Testis (tissue), 3 donors: ENCODE results near the gene DENND11. TPM values are rescaled to one million over a fixed set of nuclear protein-coding genes. Genes with fewer than 3 reads are reported as not detected.
A peak's percentile ranks its signal among the peaks of the same experiment; 100 is the strongest.

Experiments
- DNase-seq: peaks from one replicate; pipeline ENCODE4 v3.0.0-alpha.2; 2019
- H3K27ac ChIP-seq, 2 donors: fragments of 200-600 bp; sonication (generic); one replicate each; pipeline ENCODE4 v1.5.1; 2019
- H3K27me3 ChIP-seq: fragments of 200-600 bp; sonication (generic); one replicate; pipeline ENCODE4 v1.5.1; 2019
- H3K36me3 ChIP-seq: fragments of 200-600 bp; sonication (generic); one replicate; pipeline ENCODE4 v1.5.1; 2017; ENCODE audit warnings: low read depth; ENCODE audit errors: missing control alignments
- H3K4me1 ChIP-seq: fragments of 200-600 bp; sonication (generic); one replicate; pipeline ENCODE4 v1.5.1; 2019
- H3K4me3 ChIP-seq, 2 donors: fragments of 200-600 bp; sonication (generic); one replicate each; pipeline ENCODE4 v1.5.1; 2017 to 2019
- H3K9me3 ChIP-seq: fragments of 200-600 bp; sonication (generic); one replicate; pipeline ENCODE4 v1.5.1; 2017
- CTCF ChIP-seq, 3 experiments: fragments of 450-650 bp in 2 of 3; fragments of 200-600 bp in 1 of 3; sonication (generic) in 1 of 3; IDR thresholded peaks; one replicate each; pipeline ENCODE4 v1.5.1; 2016 to 2019; ENCODE audit warnings: antibody characterized with exemption in 3 of 3, mild to moderate bottlenecking in 2 of 3, moderate library complexity in 1 of 3
- POLR2A ChIP-seq: fragments of 450-650 bp; IDR thresholded peaks from one replicate; pipeline ENCODE4 v1.6.1; 2017; ENCODE audit warnings: antibody characterized with exemption, mild to moderate bottlenecking, moderate library complexity
- WGBS, 2 donors: methylation state at CpG; one replicate each; pipeline ENCODE4 v1.1.5; 2018; 5-methylcytosine and 5-hydroxymethylcytosine counted together
- intact Hi-C: fragments of 100-400 bp; cut with DNase I; formaldehyde crosslinking; loops from one replicate; pipeline ENCODE4 v1.15.1; 2023; ENCODE audit warnings: low total_unique reads
- polyA plus RNA-seq: library from polyadenylated mRNA; stranded (reverse); fragments of 350-450 nt; fragmentation: Illumina TruSeq; extraction: RNeasy Lipid Tissue Mini Kit (QIAGEN cat#74804); gene quantifications from one replicate; pipeline ENCODE4 v1.2.3, GENCODE V29; 2014; ENCODE audit warnings: low read depth, low replicate concordance; ENCODE audit not compliant: insufficient read depth
- total RNA-seq, 2 donors: library from RNA; depleted of rRNA; stranded (reverse); fragments of >200 nt; gene quantifications; one replicate each; pipeline ENCODE4 v1.2.3, GENCODE V29; 2016

The DENND11 gene
- total and polyA plus RNA-seq, 3 donors from 2014 or later, result 3.8 to 6.8 (median 6.7) TPM

GRCh38 chr7:141675436-141676215 lies 26.3 kb downstream of the DENND11 start:
- Histone ChIP-seq H3K27ac (no peak overlapping the region), H3K4me1 (no peaks in the 10 kb centered on the region), H3K4me3 (no peak overlapping the region), H3K9me3 (no peaks in the 10 kb centered on the region), H3K36me3 (no peaks in the 10 kb centered on the region), H3K27me3 (no peaks in the 10 kb centered on the region)
- TF ChIP-seq POLR2A (no peak), CTCF (IDR thresholded peaks at IDR 0.05) (no peak)
- 85 to 91% methylated on average over 6 of the region's 6 CpGs for WGBS, 2 donors
- DNase-seq, result no peak
- intact Hi-C loops, result no loop called here

GRCh38 chr7:141674702-141675101 lies 27.3 kb downstream of the DENND11 start:
- TF ChIP-seq POLR2A (no peak), CTCF (IDR thresholded peaks at IDR 0.05) (peak in 1 of 3 experiments; percentile 20)
- Histone ChIP-seq H3K4me3 (no peak overlapping the region), H3K9me3 (no peaks in the 10 kb centered on the region), H3K36me3 (no peaks in the 10 kb centered on the region), H3K27ac (no peak overlapping the region), H3K4me1 (no peaks in the 10 kb centered on the region), H3K27me3 (no peaks in the 10 kb centered on the region)
- WGBS, 2 donors, result 74 to 75% methylated on average over 4 of the region's 4 CpGs
- DNase-seq, result no peak
- intact Hi-C loops, result no loop called here

- Histone ChIP-seq H3K4me3 (no peak overlapping the region), H3K36me3 (no peaks in the 10 kb centered on the region), H3K27ac (no peak overlapping the region), H3K9me3 (no peaks in the 10 kb centered on the region), H3K27me3 (no peaks in the 10 kb centered on the region), H3K4me1 (no peaks in the 10 kb centered on the region)
- WGBS, 2 donors, result 90 to 95% methylated on average over 5 of the region's 5 CpGs
- intact Hi-C loops, result no loop called here
- TF ChIP-seq POLR2A (no peak), CTCF (IDR thresholded peaks at IDR 0.05) (no peak)
- DNase-seq, result no peak
Measured at GRCh38 chr7:141674171-141674671, 27.7 kb downstream of the DENND11 start.

- no peaks in the 10 kb centered on the region for H3K27me3 ChIP-seq
- intact Hi-C loops, result no loop called here
- TF ChIP-seq CTCF (IDR thresholded peaks at IDR 0.05) (no peak), POLR2A (no peak)
- WGBS, 2 donors, result 85 to 95% methylated on average over 3 of the region's 3 CpGs
- no peak overlapping the region for H3K27ac ChIP-seq
- no peaks in the 10 kb centered on the region for H3K36me3 ChIP-seq
- H3K9me3 ChIP-seq, result no peaks in the 10 kb centered on the region
- no peak for DNase-seq
- no peaks in the 10 kb centered on the region for H3K4me1 ChIP-seq
- H3K4me3 ChIP-seq, result no peak overlapping the region
Measured at GRCh38 chr7:141673346-141673745, 28.6 kb downstream of the DENND11 start.
